SK-N-SH treated with all-trans-retinoic acid at 6 μM for 48 hours (cell line): ENCODE data around the gene STAG1.
A peak's percentile ranks its signal among the peaks of the same experiment; 100 is the strongest.
"Not testable (repeated sequence)": the region's sequence is repeated elsewhere in the genome, so short reads cannot be mapped to it uniquely, and the experiment has no call there.

Source experiments
- ATAC-seq: fragments of 200-7000 bp; cut with Tn5 transposase; 3 replicates; pipeline ENCODE4 v1.9.1; 2020; ENCODE audit warnings: mild to moderate bottlenecking, moderate library complexity
- ARNTL ChIP-seq: fragments of 450-650 bp; formaldehyde crosslinking; IDR thresholded peaks from 2 replicates; pipeline ENCODE4 v1.5.0; 2020; ENCODE audit warnings: low read depth, mild to moderate bottlenecking, moderate library complexity, borderline replicate concordance
- CSDC2 ChIP-seq: fragments of 250-450 bp; sonication (Bioruptor Pico); IDR thresholded peaks from 2 replicates; pipeline ENCODE4 v1.5.0; 2020; ENCODE audit warnings: mild to moderate bottlenecking, moderate library complexity
- GLIS3 ChIP-seq: fragments of 250-450 bp; sonication (Bioruptor Pico); IDR thresholded peaks from 2 replicates; pipeline ENCODE4 v1.5.0; 2020; ENCODE audit warnings: mild to moderate bottlenecking, moderate library complexity
- ISL1 ChIP-seq: fragments of 250-450 bp; sonication (Bioruptor Pico); IDR thresholded peaks from 2 replicates; pipeline ENCODE4 v2.1.2; 2022; ENCODE audit warnings: mild to moderate bottlenecking, moderate library complexity
- PPARA ChIP-seq: fragments of 250-450 bp; sonication (Bioruptor Pico); IDR thresholded peaks from 2 replicates; pipeline ENCODE4 v1.5.0; 2020; ENCODE audit warnings: mild to moderate bottlenecking, borderline replicate concordance
- RARB ChIP-seq: fragments of 250-450 bp; sonication (Bioruptor Pico); IDR thresholded peaks from 2 replicates; pipeline ENCODE4 v1.8.0; 2021; ENCODE audit warnings: mild to moderate bottlenecking, moderate library complexity
- SNAI2 ChIP-seq: fragments of 250-450 bp; sonication (Bioruptor Pico); IDR thresholded peaks from 2 replicates; pipeline ENCODE4 v1.5.0; 2020; ENCODE audit warnings: mild to moderate bottlenecking, moderate library complexity
- TCF4 ChIP-seq: fragments of 250-450 bp; sonication (Bioruptor Pico); IDR thresholded peaks from 2 replicates; pipeline ENCODE4 v1.8.0; 2021; ENCODE audit warnings: mild to moderate bottlenecking, moderate library complexity, borderline replicate concordance
- TOX ChIP-seq: fragments of 250-450 bp; sonication (Bioruptor Pico); IDR thresholded peaks from 2 replicates; pipeline ENCODE4 v1.8.0; 2021; ENCODE audit warnings: mild to moderate bottlenecking, moderate library complexity, borderline replicate concordance
- ZC3H10 ChIP-seq: fragments of 250-450 bp; sonication (Bioruptor Pico); IDR thresholded peaks from 2 replicates; pipeline ENCODE4 v1.5.1; 2021; ENCODE audit warnings: mild to moderate bottlenecking, moderate library complexity
- ZFP3 ChIP-seq: fragments of 250-450 bp; sonication (Bioruptor Pico); IDR thresholded peaks from 2 replicates; pipeline ENCODE4 v1.5.0; 2020; ENCODE audit warnings: mild to moderate bottlenecking, moderate library complexity
- ZFP30 ChIP-seq: fragments of 450-650 bp; formaldehyde crosslinking; IDR thresholded peaks from 2 replicates; pipeline ENCODE4 v1.5.0; 2022; ENCODE audit warnings: mild to moderate bottlenecking, moderate library complexity
- ZNF565 ChIP-seq: fragments of 450-650 bp; formaldehyde crosslinking; conservative IDR thresholded peaks from 2 replicates; pipeline ENCODE4 v1.5.0; 2020; ENCODE audit warnings: low read depth, mild to moderate bottlenecking, moderate library complexity
- TF ChIP-seq, protein P1 (sequence below): fragments of 250-450 bp; sonication (Bioruptor Pico); IDR thresholded peaks from 2 replicates; pipeline ENCODE4 v1.8.0; 2021; ENCODE audit warnings: low read depth, mild to moderate bottlenecking, moderate library complexity, borderline replicate concordance
- TF ChIP-seq, protein P2 (sequence below): fragments of 250-450 bp; sonication (Bioruptor Pico); IDR thresholded peaks from 2 replicates; pipeline ENCODE4 v1.5.0; 2020; ENCODE audit warnings: mild to moderate bottlenecking, moderate library complexity

STAG1 gene

DNA sequence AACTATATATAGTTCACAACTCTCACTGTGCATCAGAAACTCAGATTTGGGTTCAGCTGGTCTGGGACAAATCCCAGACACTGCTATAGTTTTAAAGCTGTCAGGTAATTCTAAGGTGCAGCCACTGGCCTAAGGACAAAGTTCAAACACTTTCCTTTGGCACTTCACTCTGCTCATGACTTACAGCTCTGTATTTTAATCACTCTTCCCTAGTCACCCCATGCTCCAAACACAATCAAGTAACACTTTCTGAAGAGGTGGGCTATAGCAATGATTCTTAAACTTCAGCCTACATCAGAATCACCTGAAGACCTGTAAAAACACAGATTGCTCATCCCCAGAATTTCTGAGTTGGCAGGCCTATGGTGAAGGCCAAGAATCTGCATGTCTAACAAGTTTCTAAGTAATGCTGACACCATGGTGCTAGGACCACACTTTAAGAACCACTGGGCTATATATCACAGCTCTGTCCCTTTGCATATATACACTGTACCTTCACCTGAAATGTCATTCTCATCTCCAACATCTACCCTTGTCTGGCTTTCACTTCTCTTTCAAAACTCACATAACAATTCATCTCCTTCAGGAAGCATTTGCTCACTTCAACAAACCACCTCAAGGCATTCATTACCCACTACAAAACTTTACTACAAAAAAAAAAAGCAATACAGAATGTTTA is 21.4 kb downstream of the STAG1 start:
- ATAC-seq = no peak
- TF ChIP-seq, protein P1, sequence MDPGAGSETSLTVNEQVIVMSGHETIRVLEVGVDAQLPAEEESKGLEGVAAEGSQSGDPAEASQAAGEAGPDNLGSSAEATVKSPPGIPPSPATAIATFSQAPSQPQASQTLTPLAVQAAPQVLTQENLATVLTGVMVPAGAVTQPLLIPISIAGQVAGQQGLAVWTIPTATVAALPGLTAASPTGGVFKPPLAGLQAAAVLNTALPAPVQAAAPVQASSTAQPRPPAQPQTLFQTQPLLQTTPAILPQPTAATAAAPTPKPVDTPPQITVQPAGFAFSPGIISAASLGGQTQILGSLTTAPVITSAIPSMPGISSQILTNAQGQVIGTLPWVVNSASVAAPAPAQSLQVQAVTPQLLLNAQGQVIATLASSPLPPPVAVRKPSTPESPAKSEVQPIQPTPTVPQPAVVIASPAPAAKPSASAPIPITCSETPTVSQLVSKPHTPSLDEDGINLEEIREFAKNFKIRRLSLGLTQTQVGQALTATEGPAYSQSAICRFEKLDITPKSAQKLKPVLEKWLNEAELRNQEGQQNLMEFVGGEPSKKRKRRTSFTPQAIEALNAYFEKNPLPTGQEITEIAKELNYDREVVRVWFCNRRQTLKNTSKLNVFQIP (CRISPR knock-in tag) = no peak
- TF ChIP-seq ZFP30 (CRISPR knock-in tag) = no peak

DNA sequence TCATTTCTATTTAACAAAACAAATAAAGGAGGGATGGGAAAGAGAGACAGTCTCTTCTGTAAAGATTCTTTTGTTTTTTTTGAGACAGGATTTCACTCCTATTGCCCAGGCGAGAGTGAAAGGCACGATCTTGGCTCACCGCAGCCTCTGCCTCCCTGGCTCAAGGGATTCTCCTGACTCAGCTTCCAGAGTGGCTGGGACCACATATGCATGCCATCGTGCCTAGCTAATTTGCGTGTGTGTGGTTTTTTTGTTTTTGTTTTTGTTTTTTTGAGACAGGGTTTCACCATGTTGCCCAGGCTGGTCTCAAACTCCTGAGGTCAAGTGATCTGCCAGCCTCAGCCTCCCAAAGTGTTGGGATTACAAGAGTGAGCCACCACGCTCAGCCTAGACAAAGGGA is 23.3 kb downstream of the STAG1 start:
- TF ChIP-seq ZFP3 (CRISPR knock-in tag) (no peak), CSDC2 (CRISPR knock-in tag) (no peak), GLIS3 (CRISPR knock-in tag) (no peak), PPARA (CRISPR knock-in tag) (no peak)
- peak; percentile 68 for ATAC-seq

DNA sequence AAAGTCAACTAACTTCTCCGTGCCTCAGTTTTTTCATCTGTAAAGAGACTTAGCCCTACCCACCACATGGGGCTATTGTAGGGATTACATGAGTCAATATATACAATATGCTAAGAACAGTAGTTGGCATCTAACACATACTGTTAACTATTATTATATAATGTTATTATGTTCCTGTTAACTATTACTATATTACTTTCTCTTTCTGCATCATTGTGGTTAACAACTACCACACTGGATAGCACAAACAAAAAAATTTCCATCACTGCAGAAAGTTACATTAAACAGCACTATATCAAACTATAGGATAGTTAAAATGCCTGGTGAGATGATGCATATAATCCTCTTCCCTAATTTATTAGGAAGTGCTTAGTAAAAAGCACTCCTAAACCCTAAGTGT is 23.7 kb downstream of the STAG1 start:
- TF ChIP-seq ISL1 (CRISPR knock-in tag) (peak; percentile 39; the same call in 1 of the 2 replicates), ZFP3 (CRISPR knock-in tag) (no peak)
- TF ChIP-seq, all 23 proteins: peak for 1
- peak; percentile 26; the same call in 1 of the 3 replicates for ATAC-seq

DNA sequence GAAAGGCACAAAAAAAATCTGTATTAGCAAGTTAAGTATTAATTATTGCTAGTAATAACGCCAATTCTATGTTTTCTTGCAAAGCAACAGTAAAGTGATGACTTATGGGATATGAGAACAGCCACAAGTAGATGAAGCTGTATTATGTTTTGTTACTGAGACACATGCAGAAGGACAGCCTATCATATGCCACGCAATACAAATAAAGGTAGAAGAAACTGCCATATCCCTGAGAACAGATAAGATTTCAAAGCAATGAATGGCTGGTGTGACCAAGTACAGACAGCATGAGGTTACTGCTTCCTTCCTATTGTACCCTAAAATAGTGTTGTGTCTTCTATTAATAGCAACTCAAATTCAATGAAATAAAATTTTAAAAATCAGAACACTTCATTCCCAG is 26.7 kb downstream of the STAG1 start:
- no peak for ATAC-seq

DNA sequence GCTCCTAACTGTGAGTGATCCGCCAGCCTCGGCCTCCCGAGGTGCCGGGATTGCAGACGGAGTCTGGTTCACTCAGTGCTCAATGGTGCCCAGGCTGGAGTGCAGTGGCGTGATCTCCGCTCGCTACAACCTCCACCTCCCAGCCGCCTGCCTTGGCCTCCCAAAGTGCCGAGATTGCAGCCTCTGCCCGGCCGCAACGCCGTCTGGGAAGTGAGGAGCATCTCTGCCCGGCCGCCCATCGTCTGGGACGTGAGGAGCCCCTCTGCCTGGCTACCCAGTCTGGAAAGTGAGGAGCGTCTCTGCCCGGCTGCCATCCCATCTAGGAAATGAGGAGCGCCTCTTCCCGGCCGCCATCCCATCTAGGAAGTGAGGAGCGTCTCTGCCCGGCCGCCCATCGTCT is 29.3 kb downstream of the STAG1 start:
- ATAC-seq = not testable (repeated sequence)

More for the DNA sequence above, 26.7 kb downstream of the STAG1 start:
- TF ChIP-seq ZFP3 (CRISPR knock-in tag) (no peak), ZC3H10 (CRISPR knock-in tag) (no peak), TOX (no peak), ZFP30 (CRISPR knock-in tag) (no peak), RARB (CRISPR knock-in tag) (no peak), ZNF565 (CRISPR knock-in tag) (no peak)
- TF ChIP-seq, protein P1 (CRISPR knock-in tag) = no peak

DNA sequence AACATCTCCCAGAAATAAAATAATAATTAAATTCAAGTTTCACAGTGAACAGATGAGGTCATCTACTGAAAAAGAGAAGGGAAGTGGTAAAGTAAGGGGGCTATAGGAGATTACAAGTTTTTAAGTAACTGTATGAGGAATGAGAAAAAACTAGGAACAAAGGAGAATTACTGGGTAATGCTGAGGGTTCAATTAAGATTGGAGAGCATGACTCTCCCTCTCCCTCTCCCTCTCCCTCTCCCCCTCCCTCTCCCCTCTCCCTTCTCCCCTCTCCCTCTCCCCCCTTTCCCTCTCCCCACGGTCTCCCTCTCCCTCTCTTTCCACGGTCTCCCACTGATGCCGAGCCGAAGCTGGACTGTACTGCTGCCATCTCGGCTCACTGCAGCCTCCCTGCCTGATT is 29.8 kb downstream of the STAG1 start:
- ATAC-seq = not testable (repeated sequence)

DNA sequence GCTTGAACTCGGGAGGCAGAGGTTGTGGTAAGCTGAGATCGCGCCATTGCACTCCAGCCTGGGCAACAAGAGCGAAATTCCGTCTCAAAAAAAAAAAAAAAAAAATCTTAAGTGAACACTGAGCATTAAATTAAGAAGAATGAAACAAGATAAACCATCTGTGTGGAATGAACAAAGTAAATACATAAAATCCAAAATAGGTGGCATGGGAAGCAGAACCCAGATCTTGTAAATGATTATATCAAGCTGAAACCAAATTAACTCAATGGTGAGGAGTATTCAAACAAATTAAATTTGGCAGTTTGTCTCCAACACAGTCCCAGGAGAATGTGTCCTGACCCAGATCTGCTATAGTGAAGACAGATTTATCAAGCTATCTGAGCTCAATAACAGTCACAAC is 32.1 kb downstream of the STAG1 start:
- ATAC-seq = no peak; the same call in 2 of the 3 replicates
- TF ChIP-seq SNAI2 (CRISPR knock-in tag) (0 out of 2 replicates have a peak, but pooled peaks have one; percentile 29), TCF4 (CRISPR knock-in tag) (peak; percentile 43; the same call in 1 of the 2 replicates), ZNF565 (CRISPR knock-in tag) (no peak), ISL1 (CRISPR knock-in tag) (peak; percentile 44), ARNTL (CRISPR knock-in tag) (no peak)
- TF ChIP-seq, protein P2, sequence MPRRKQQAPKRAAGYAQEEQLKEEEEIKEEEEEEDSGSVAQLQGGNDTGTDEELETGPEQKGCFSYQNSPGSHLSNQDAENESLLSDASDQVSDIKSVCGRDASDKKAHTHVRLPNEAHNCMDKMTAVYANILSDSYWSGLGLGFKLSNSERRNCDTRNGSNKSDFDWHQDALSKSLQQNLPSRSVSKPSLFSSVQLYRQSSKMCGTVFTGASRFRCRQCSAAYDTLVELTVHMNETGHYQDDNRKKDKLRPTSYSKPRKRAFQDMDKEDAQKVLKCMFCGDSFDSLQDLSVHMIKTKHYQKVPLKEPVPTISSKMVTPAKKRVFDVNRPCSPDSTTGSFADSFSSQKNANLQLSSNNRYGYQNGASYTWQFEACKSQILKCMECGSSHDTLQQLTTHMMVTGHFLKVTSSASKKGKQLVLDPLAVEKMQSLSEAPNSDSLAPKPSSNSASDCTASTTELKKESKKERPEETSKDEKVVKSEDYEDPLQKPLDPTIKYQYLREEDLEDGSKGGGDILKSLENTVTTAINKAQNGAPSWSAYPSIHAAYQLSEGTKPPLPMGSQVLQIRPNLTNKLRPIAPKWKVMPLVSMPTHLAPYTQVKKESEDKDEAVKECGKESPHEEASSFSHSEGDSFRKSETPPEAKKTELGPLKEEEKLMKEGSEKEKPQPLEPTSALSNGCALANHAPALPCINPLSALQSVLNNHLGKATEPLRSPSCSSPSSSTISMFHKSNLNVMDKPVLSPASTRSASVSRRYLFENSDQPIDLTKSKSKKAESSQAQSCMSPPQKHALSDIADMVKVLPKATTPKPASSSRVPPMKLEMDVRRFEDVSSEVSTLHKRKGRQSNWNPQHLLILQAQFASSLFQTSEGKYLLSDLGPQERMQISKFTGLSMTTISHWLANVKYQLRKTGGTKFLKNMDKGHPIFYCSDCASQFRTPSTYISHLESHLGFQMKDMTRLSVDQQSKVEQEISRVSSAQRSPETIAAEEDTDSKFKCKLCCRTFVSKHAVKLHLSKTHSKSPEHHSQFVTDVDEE = no peak
